SH-SY5Y (cell line): ENCODE data around the gene ZER1.

Source experiments
- GATA2 ChIP-seq: IDR thresholded peaks from 2 replicates; pipeline ENCODE4 v1.6.1; 2011; ENCODE audit warnings: mild to moderate bottlenecking, low read depth, low read length
- GATA3 ChIP-seq: IDR thresholded peaks from 2 replicates; pipeline ENCODE4 v1.6.1; 2011; ENCODE audit warnings: low read depth, mild to moderate bottlenecking, low read length, moderate library complexity

- TF ChIP-seq GATA3 (no peak), GATA2 (no peak)
Observed at GRCh38 chr9:128696923-128697707, 74.6 kb downstream of the ZER1 start.
